ENCODE results near the gene EPB41L2. TPM values are rescaled to one million over a fixed set of nuclear protein-coding genes. Genes with fewer than 3 reads are reported as not detected.
"Not testable (repeated sequence)": the region's sequence is repeated elsewhere in the genome, so short reads cannot be mapped to it uniquely, and the experiment has no call there.

The EPB41L2 gene
- total RNA-seq, 1 experiment from 2014 or later, result 181 TPM

DNA sequence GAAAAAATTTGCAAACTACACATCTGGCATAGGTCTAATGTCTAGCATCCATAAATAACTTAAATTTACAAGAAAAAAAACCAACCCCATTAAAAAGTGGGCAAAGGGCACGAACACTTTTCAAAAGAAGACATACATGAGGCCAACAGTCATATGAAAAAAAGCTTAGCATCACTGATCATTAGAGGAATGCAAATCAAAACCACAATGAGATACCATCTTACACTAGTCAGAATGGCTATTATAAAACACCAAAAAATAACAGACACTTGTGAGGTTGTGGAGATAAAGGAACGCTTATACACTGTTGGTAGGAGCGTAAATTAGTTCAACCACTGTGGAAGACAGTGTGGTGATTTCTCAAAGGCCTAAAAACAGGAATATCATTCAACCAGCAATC lies 33.7 kb upstream of the EPB41L2 start:
- no peak overlapping the region for H3K4me3 ChIP-seq (ENCODE audit: low read depth, low read length, poor library complexity, severe bottlenecking)
- H3K4me1 ChIP-seq (ENCODE audit: insufficient read depth, low read length, poor library complexity, severe bottlenecking), result no peaks in the 10 kb centered on the region
- H3K9me3 ChIP-seq (ENCODE audit: low read depth, low read length, poor library complexity, severe bottlenecking), result peaks cover 28% of the 10 kb centered on the region
- no peaks in the 10 kb centered on the region for H3K36me3 ChIP-seq (ENCODE audit: insufficient read depth, low read length, poor library complexity, severe bottlenecking)
- DNase-seq (ENCODE audit: low spot score), result no peak
- BruUV-seq (replicated peaks), result no TSS peak
- TF ChIP-seq EZH2 (IDR thresholded peaks at IDR 0.05; ENCODE audit: borderline replicate concordance, low read depth, low read length, poor library complexity, severe bottlenecking) (no peak), CTCF (conservative IDR thresholded peaks at IDR 0.05; ENCODE audit: low read depth, low read length) (no peak)
- CTCF ChIA-PET, result no interaction called here
- no peaks in the 10 kb centered on the region for H3K27me3 ChIP-seq (replicated peaks; ENCODE audit: insufficient read depth, low read depth, low read length, poor library complexity)
- intact Hi-C loops (cut with micrococcal nuclease; ENCODE audit: unreplicated experiment), result no loop called here
- POLR2A ChIA-PET (ENCODE audit: low non-redundant PET), result no interaction called here
- H3K27ac ChIP-seq (ENCODE audit: low read depth, low read length, poor library complexity, severe bottlenecking), result no peak overlapping the region

DNA sequence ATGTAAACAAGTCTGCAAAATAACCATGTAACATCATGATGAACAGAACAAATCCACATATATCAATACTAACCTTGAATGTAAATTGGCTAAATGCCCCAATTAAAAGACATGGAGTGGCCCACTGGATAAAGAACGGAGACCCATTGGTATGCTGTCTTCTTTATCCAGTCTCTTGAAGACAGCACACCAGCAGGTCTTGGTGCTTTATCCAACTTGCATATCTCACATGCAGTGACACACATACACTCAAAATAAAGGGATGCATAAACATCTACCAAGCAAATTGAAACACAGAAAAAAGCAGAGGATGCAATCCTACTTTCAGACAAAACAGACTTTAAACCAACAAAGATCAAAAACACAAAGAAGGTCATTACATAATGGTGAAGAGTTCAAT lies 30.3 kb upstream of the EPB41L2 start:
- H3K27me3 ChIP-seq (replicated peaks; ENCODE audit: insufficient read depth, low read depth, low read length, poor library complexity), result no peaks in the 10 kb centered on the region
- POLR2A ChIA-PET (ENCODE audit: low non-redundant PET), result no interaction called here
- H3K4me1 ChIP-seq (ENCODE audit: insufficient read depth, low read length, poor library complexity, severe bottlenecking), result no peaks in the 10 kb centered on the region
- TF ChIP-seq CTCF (conservative IDR thresholded peaks at IDR 0.05; ENCODE audit: low read depth, low read length) (no peak), EZH2 (IDR thresholded peaks at IDR 0.05; ENCODE audit: borderline replicate concordance, low read depth, low read length, poor library complexity, severe bottlenecking) (no peak)
- H3K9me3 ChIP-seq (ENCODE audit: low read depth, low read length, poor library complexity, severe bottlenecking), result peaks cover 12% of the 10 kb centered on the region
- no peak for DNase-seq (ENCODE audit: low spot score)
- H3K36me3 ChIP-seq (ENCODE audit: insufficient read depth, low read length, poor library complexity, severe bottlenecking), result no peaks in the 10 kb centered on the region
- no peak overlapping the region for H3K27ac ChIP-seq (ENCODE audit: low read depth, low read length, poor library complexity, severe bottlenecking)
- no TSS peak for BruUV-seq (replicated peaks)
- no peak overlapping the region for H3K4me3 ChIP-seq (ENCODE audit: low read depth, low read length, poor library complexity, severe bottlenecking)
- intact Hi-C loops (cut with micrococcal nuclease; ENCODE audit: unreplicated experiment), result no loop called here
- CTCF ChIA-PET, result no interaction called here

GRCh38 chr6:131091944-131092343 lies 28.9 kb upstream of the EPB41L2 start:
- H3K9me3 ChIP-seq (ENCODE audit: low read depth, low read length, poor library complexity, severe bottlenecking), result peaks cover 12% of the 10 kb centered on the region
- BruUV-seq (replicated peaks); H3K4me3 ChIP-seq (ENCODE audit: low read depth, low read length, poor library complexity, severe bottlenecking); H3K4me1 ChIP-seq (ENCODE audit: insufficient read depth, low read length, poor library complexity, severe bottlenecking); H3K27ac ChIP-seq (ENCODE audit: low read depth, low read length, poor library complexity, severe bottlenecking); DNase-seq (ENCODE audit: low spot score); H3K36me3 ChIP-seq (ENCODE audit: insufficient read depth, low read length, poor library complexity, severe bottlenecking); H3K27me3 ChIP-seq (replicated peaks; ENCODE audit: insufficient read depth, low read depth, low read length, poor library complexity); CTCF ChIA-PET; intact Hi-C loops (cut with micrococcal nuclease; ENCODE audit: unreplicated experiment); POLR2A ChIA-PET (ENCODE audit: low non-redundant PET): not testable (repeated sequence)

DNA sequence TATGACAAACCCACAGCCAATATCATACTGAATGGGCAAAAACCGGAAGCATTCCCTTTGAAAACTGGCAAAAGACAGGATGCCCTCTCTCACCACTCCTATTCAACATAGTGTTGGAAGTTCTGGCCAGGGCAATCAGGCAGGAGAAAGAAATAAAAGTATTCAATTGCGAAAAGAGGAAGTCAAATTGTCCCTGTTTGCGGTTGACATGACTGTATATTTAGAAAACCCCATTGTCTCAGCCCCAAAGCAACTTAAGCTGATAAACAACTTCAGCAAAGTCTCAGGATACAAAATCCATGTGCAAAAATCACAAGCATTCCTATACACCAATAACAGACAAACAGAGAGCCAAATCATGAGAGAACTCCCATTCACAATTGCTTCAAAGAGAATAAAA lies 27.3 kb upstream of the EPB41L2 start:
- intact Hi-C loops (cut with micrococcal nuclease; ENCODE audit: unreplicated experiment); H3K4me1 ChIP-seq (ENCODE audit: insufficient read depth, low read length, poor library complexity, severe bottlenecking); DNase-seq (ENCODE audit: low spot score); H3K27ac ChIP-seq (ENCODE audit: low read depth, low read length, poor library complexity, severe bottlenecking); H3K4me3 ChIP-seq (ENCODE audit: low read depth, low read length, poor library complexity, severe bottlenecking); POLR2A ChIA-PET (ENCODE audit: low non-redundant PET); BruUV-seq (replicated peaks); H3K9me3 ChIP-seq (ENCODE audit: low read depth, low read length, poor library complexity, severe bottlenecking); CTCF ChIA-PET; H3K36me3 ChIP-seq (ENCODE audit: insufficient read depth, low read length, poor library complexity, severe bottlenecking); H3K27me3 ChIP-seq (replicated peaks; ENCODE audit: insufficient read depth, low read depth, low read length, poor library complexity): not testable (repeated sequence)
